Activated CD8-positive, alpha-beta T cell treated with anti-CD3 and anti-CD28 coated beads for 36 hours (primary cell): ENCODE measurements around the gene MAP2K6. TPM values are rescaled to one million over a fixed set of nuclear protein-coding genes. Genes with fewer than 3 reads are reported as not detected.
A peak's percentile ranks its signal among the peaks of the same experiment; 100 is the strongest.

ENCODE experiments used
- ATAC-seq: fragments of 200-7000 bp; cut with Tn5 transposase; one replicate; pipeline ENCODE4 v1.10.0; 2021; ENCODE audit warnings: mild to moderate bottlenecking, moderate library complexity
- CTCF ChIA-PET: fragments of 350-600 bp; sonication (Branson Sonifier 250); formaldehyde crosslinking; loops from one replicate; lab custom pipeline; 2021; ENCODE audit warnings: antibody characterized with exemption; lab: Charles Lee
- POLR2A ChIA-PET: fragments of 350-600 bp; sonication (Branson Sonifier 250); formaldehyde crosslinking; loops from one replicate; lab custom pipeline; 2021; ENCODE audit warnings: antibody characterized with exemption; lab: Charles Lee
- DNase-seq: peaks from one replicate; pipeline ENCODE4 v3.0.0-alpha.2; 2020
- H3K27ac Mint-ChIP-seq: one replicate; pipeline ENCODE4 v1.8.0; 2021; ENCODE audit warnings: mild to moderate bottlenecking, mixed read lengths
- H3K27me3 Mint-ChIP-seq: one replicate; pipeline ENCODE4 v1.8.0; 2021; ENCODE audit warnings: mixed read lengths
- H3K36me3 Mint-ChIP-seq: one replicate; pipeline ENCODE4 v1.8.0; 2021; ENCODE audit warnings: low read depth, mixed read lengths
- H3K4me1 Mint-ChIP-seq: one replicate; pipeline ENCODE4 v1.8.0; 2021; ENCODE audit warnings: low read depth, mixed read lengths
- H3K4me3 Mint-ChIP-seq: one replicate; pipeline ENCODE4 v1.8.0; 2021; ENCODE audit warnings: mild to moderate bottlenecking, moderate library complexity, mixed read lengths
- H3K9me3 Mint-ChIP-seq: one replicate; pipeline ENCODE4 v1.8.0; 2021; ENCODE audit warnings: mixed read lengths
- intact Hi-C: fragments of 100-400 bp; cut with micrococcal nuclease; formaldehyde crosslinking; loops from one replicate; pipeline ENCODE4 v1.10.0; 2022
- total RNA-seq, 2 experiments: library from RNA; stranded (reverse); gene quantifications; one replicate each; pipeline ENCODE4 v1.2.3, GENCODE V29; 2021
- TF ChIP-seq, protein P1 (sequence below): fragments of 200-600 bp; IDR thresholded peaks from one replicate; pipeline ENCODE4 v1.8.0; 2022; ENCODE audit warnings: antibody characterized with exemption, mild to moderate bottlenecking

The MAP2K6 gene
- total RNA-seq, 2 experiments from 2014 or later: 3.2 to 3.3 TPM

DNA sequence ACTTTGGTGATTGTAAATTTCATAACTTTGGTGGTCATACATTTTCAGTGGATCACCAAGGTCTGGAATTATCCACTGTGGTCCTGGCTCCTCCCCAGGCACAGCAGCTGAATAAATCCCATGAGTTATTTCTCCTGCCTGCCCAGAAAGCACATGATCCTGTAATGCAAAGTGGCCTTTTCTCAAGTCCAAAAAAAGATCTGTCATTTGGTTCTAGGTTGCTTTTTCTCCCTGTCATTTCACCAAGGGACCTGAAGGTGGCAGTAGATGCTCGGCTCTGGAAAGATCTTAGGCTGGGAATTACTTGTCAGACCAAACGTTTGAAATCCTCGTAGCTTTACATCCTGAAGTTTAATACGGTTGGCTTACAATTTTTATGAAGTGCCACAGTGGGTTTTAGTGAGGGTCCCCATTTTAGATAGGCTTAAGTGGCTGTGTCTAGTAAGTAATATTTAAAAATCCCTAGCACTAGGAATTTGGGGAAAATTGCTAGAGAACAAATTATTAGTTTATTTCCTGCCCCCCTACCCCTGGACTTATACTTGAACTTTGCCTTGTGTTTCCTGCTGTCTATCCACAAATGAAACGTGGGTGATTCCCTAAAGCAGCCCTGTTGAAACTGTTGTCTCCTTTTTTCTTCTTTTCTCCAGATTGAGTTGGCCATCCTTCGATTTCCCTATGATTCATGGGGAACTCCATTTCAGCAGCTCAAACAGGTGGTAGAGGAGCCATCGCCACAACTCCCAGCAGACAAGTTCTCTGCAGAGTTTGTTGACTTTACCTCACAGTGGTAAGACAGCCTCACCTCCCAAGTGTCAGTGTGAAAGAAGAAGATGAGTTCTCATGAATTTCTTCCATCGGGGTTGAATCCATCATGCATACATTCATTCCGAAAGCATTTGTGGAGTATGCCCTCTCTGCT is 111.7 kb downstream of the MAP2K6 start:
- Mint-ChIP-seq H3K27me3 (no peaks in the 10 kb centered on the region), H3K27ac (no peak overlapping the region), H3K4me1 (peaks cover 2% of the 10 kb centered on the region), H3K36me3 (peaks cover 15% of the 10 kb centered on the region), H3K4me3 (no peak overlapping the region), H3K9me3 (no peaks in the 10 kb centered on the region)
- POLR2A ChIA-PET: no interaction called here
- TF ChIP-seq, protein P1, sequence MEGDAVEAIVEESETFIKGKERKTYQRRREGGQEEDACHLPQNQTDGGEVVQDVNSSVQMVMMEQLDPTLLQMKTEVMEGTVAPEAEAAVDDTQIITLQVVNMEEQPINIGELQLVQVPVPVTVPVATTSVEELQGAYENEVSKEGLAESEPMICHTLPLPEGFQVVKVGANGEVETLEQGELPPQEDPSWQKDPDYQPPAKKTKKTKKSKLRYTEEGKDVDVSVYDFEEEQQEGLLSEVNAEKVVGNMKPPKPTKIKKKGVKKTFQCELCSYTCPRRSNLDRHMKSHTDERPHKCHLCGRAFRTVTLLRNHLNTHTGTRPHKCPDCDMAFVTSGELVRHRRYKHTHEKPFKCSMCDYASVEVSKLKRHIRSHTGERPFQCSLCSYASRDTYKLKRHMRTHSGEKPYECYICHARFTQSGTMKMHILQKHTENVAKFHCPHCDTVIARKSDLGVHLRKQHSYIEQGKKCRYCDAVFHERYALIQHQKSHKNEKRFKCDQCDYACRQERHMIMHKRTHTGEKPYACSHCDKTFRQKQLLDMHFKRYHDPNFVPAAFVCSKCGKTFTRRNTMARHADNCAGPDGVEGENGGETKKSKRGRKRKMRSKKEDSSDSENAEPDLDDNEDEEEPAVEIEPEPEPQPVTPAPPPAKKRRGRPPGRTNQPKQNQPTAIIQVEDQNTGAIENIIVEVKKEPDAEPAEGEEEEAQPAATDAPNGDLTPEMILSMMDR: peak; percentile 87
- intact Hi-C loops: loop anchor here (10.0 kb wide), 1 partner anchor 111 kb away; the partner anchor contains the start of gene MAP2K6
- DNase-seq (peak; percentile 38), ATAC-seq (no peak)
- CTCF ChIA-PET: interaction anchor here (0.7 to 2.7 kb wide), 18 partner anchors 8 to 1103 kb away, joined by 3 to 11 read pairs (median 5); partner anchors contain the start of gene MAP2K6

DNA sequence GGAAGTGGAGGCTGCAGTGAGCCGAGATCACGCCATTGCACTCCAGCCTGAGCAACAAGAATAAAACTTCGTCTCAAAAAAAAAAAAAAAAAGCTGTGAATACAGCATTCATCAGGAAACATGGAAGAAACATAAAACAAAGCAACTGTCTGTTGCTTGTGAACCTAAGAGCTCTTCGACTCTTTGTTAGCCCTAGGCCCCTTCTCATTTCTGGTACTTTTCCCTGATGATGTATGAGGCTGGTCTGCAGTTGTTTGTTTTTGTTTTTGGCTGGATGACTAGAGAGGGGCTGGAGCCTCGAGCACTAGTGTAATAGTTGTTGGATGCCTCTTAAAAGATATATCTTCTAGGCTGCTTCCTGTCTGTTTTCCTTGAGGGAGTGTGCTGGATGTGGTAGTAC is 113.5 kb downstream of the MAP2K6 start:
- no peak for DNase-seq
- no peaks in the 10 kb centered on the region for H3K27me3 Mint-ChIP-seq
- ATAC-seq: no peak
- intact Hi-C loops: loop anchor here (10.0 kb wide), 1 partner anchor 113 kb away; the partner anchor contains the start of gene MAP2K6
- peaks cover 2% of the 10 kb centered on the region for H3K4me1 Mint-ChIP-seq
- no peak overlapping the region for H3K4me3 Mint-ChIP-seq
- POLR2A ChIA-PET: no interaction called here
- no peak overlapping the region for H3K27ac Mint-ChIP-seq
- H3K9me3 Mint-ChIP-seq: no peaks in the 10 kb centered on the region
- TF ChIP-seq, protein P1: no peak
- peaks cover 15% of the 10 kb centered on the region for H3K36me3 Mint-ChIP-seq
- CTCF ChIA-PET: interaction anchor here (1.2 kb wide), 1 partner anchor 193 kb away, joined by 3 read pairs; no protein-coding TSS in a partner anchor

DNA sequence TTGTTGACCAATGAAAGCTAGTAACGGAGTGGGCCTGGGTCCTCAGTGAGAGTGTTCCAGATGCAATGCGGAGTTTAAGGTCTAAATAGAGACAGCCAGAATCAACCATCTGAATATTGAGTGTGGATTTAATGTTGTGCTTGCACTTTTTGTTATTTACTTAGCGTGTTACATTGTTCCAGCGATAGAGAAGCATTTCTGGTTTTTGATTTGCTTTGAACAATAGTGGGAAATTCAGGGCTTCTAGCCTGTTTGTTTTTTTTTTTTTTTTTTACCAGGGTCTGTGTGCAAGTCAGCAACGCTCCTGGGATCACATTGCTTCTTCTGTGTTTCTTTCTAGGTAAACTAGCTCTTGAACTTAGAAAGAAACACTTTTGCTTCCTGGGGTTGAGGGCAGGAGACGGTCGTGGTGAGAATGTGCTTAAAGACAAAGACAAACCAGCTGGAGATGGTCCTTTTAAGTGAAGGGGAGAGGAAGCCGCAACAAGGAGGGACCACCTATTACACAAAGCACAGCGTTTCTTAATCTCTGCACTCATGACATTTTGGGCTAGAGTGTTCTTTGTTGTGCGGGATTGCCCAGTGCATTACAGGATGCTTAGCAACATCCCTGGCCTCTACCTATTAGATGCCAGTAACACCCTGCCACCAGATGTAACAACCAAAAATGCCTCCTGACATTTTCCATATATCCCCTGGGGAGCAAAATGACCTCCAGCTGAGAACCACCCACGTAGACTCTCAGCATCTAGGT is 119.2 kb downstream of the MAP2K6 start:
- H3K36me3 Mint-ChIP-seq: peaks cover 12% of the 10 kb centered on the region
- peaks cover 8% of the 10 kb centered on the region for H3K4me1 Mint-ChIP-seq
- H3K27me3 Mint-ChIP-seq: no peaks in the 10 kb centered on the region
- DNase-seq (no peak), ATAC-seq (no peak)
- intact Hi-C loops: no loop called here
- H3K4me3 Mint-ChIP-seq: no peak overlapping the region
- TF ChIP-seq, protein P1: no peak
- ChIA-PET CTCF (interaction anchor here (1.1 to 1.3 kb wide), 3 partner anchors 7 to 16 kb away, joined by 3 to 5 read pairs (median 5); no protein-coding TSS in a partner anchor), POLR2A (no interaction called here)
- H3K27ac Mint-ChIP-seq: no peak overlapping the region
- H3K9me3 Mint-ChIP-seq: no peaks in the 10 kb centered on the region

DNA sequence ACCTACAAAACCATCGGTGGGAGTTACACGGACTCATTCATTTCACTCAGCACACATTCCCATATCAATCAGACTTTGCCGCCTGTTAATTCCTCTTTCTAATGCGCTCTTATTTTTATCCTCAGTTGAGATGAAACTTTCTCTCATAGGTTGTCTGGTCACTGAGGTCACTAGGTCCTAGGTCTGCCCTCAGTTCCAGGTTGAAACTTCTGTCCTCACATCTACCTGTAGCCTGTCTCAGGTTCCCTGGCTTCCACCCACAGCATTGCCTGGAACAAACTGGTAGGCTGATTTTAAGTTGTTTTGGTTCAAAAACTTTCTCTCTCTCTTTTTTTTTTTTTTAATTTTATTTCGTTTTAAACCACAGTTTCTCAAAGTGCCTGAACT is 119.7 kb downstream of the MAP2K6 start:
- no peak overlapping the region for H3K27ac Mint-ChIP-seq
- H3K4me3 Mint-ChIP-seq: no peak overlapping the region
- DNase-seq (no peak), ATAC-seq (no peak)
- intact Hi-C loops: no loop called here
- TF ChIP-seq, protein P1: no peak
- ChIA-PET CTCF (interaction anchor here (1.2 to 1.3 kb wide), 2 partner anchors 8 to 12 kb away, joined by 5 read pairs; no protein-coding TSS in a partner anchor), POLR2A (no interaction called here)
- peaks cover 13% of the 10 kb centered on the region for H3K4me1 Mint-ChIP-seq
- no peaks in the 10 kb centered on the region for H3K9me3 Mint-ChIP-seq
- H3K36me3 Mint-ChIP-seq: peaks cover 16% of the 10 kb centered on the region
- H3K27me3 Mint-ChIP-seq: no peaks in the 10 kb centered on the region
